Activated B cell treated with CpG ODN at 0.5 μM for 24 hours (primary cell): Measurements from ENCODE around the gene SMO. TPM values are rescaled to one million over a fixed set of nuclear protein-coding genes. Genes with fewer than 3 reads are reported as not detected.
A peak's percentile ranks its signal among the peaks of the same experiment; 100 is the strongest.

Experiments used
- ATAC-seq: fragments of 200-7000 bp; cut with Tn5 transposase; one replicate; pipeline ENCODE4 v1.10.0; 2021; ENCODE audit warnings: low read depth, mild to moderate bottlenecking, moderate library complexity
- CTCF ChIA-PET: fragments of 350-600 bp; sonication (Branson Sonifier 250); formaldehyde crosslinking; loops from one replicate; lab custom pipeline; 2021; ENCODE audit warnings: antibody characterized with exemption; lab: Charles Lee
- POLR2A ChIA-PET: fragments of 350-600 bp; sonication (Branson Sonifier 250); formaldehyde crosslinking; loops from one replicate; lab custom pipeline; 2021; ENCODE audit warnings: antibody characterized with exemption; lab: Charles Lee
- DNase-seq: peaks from one replicate; pipeline ENCODE4 v3.0.0; 2022
- H3K27ac Mint-ChIP-seq: one replicate; pipeline ENCODE4 v1.8.0; 2020; ENCODE audit warnings: mixed read lengths
- H3K27me3 Mint-ChIP-seq: one replicate; pipeline ENCODE4 v1.8.0; 2021; ENCODE audit warnings: mixed read lengths
- H3K36me3 Mint-ChIP-seq: one replicate; pipeline ENCODE4 v1.8.0; 2021; ENCODE audit warnings: low read depth, mixed read lengths
- H3K4me1 Mint-ChIP-seq: one replicate; pipeline ENCODE4 v1.8.0; 2021; ENCODE audit warnings: mixed read lengths
- H3K4me3 Mint-ChIP-seq: one replicate; pipeline ENCODE4 v1.8.0; 2020; ENCODE audit warnings: mild to moderate bottlenecking, mixed read lengths
- H3K9me3 Mint-ChIP-seq: one replicate; pipeline ENCODE4 v1.8.0; 2020; ENCODE audit warnings: mixed read lengths
- intact Hi-C: fragments of 100-400 bp; cut with micrococcal nuclease; formaldehyde crosslinking; loops from one replicate; pipeline ENCODE4 v1.15.1; 2024
- total RNA-seq: library from RNA; stranded (reverse); gene quantifications from 2 replicates; pipeline ENCODE4 v1.2.3, GENCODE V29; 2022
- TF ChIP-seq, protein P1 (sequence below): fragments of 200-600 bp; IDR thresholded peaks from one replicate; pipeline ENCODE4 v1.8.0; 2022; ENCODE audit warnings: antibody characterized with exemption, mild to moderate bottlenecking

The SMO gene
- total RNA-seq, 1 donor from 2014 or later, result 1.8 TPM

DNA sequence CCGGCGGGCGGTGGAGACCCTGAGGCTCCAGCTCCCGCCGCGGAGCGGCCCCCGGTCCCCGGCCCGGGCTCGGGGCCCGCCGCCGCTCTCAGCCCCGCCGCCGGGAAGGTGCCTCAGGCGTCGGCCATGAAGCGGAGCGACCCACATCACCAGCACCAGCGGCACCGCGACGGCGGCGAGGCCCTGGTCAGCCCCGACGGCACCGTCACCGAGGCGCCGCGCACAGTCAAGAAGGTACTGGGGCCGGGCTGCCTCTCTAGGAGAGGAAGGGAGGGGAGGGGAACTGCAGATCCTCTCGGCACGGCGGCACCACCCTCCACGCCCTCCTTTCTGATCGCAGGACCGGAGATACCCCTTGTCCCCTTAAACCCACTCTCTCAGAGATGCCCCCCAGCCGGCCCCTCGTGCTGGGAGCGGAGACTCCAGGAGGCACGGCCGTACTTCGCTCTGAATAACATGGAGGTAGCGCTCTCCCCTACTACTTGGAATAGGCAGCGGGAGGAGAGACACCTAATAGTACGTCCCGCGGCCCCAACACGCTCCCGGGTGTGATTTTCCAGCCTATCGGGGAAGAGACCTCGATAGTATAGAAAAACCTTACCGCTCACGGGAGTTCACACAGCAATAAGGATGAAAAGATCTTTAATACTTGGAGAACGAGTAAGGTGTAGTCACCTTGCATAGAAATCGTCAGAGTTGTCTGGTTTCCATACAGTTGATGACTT lies 36.9 kb downstream of the SMO start:
- Mint-ChIP-seq H3K9me3 (no peaks in the 10 kb centered on the region), H3K36me3 (peaks cover 6% of the 10 kb centered on the region), H3K27ac (peak overlapping the region; percentile 68), H3K27me3 (no peaks in the 10 kb centered on the region), H3K4me1 (peaks cover 33% of the 10 kb centered on the region), H3K4me3 (peak overlapping the region; percentile 95)
- ChIA-PET CTCF (interaction anchor here (1.0 to 10.5 kb wide), 5 partner anchors 47 to 134 kb away, joined by 3 to 169 read pairs (median 4); no protein-coding TSS in a partner anchor), POLR2A (interaction anchor here (0.8 to 1.2 kb wide), 4 partner anchors 46 to 599 kb away, joined by 3 to 10 read pairs (median 4); partner anchors contain the start of gene TNPO3)
- intact Hi-C loops, result loop anchor here (2.0 to 10.0 kb wide), 3 partner anchors 19 to 389 kb away; partner anchors contain the start of gene NRF1
- TF ChIP-seq, protein P1, sequence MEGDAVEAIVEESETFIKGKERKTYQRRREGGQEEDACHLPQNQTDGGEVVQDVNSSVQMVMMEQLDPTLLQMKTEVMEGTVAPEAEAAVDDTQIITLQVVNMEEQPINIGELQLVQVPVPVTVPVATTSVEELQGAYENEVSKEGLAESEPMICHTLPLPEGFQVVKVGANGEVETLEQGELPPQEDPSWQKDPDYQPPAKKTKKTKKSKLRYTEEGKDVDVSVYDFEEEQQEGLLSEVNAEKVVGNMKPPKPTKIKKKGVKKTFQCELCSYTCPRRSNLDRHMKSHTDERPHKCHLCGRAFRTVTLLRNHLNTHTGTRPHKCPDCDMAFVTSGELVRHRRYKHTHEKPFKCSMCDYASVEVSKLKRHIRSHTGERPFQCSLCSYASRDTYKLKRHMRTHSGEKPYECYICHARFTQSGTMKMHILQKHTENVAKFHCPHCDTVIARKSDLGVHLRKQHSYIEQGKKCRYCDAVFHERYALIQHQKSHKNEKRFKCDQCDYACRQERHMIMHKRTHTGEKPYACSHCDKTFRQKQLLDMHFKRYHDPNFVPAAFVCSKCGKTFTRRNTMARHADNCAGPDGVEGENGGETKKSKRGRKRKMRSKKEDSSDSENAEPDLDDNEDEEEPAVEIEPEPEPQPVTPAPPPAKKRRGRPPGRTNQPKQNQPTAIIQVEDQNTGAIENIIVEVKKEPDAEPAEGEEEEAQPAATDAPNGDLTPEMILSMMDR, result no peak
- ATAC-seq (peak; percentile 42), DNase-seq (no peak)

DNA sequence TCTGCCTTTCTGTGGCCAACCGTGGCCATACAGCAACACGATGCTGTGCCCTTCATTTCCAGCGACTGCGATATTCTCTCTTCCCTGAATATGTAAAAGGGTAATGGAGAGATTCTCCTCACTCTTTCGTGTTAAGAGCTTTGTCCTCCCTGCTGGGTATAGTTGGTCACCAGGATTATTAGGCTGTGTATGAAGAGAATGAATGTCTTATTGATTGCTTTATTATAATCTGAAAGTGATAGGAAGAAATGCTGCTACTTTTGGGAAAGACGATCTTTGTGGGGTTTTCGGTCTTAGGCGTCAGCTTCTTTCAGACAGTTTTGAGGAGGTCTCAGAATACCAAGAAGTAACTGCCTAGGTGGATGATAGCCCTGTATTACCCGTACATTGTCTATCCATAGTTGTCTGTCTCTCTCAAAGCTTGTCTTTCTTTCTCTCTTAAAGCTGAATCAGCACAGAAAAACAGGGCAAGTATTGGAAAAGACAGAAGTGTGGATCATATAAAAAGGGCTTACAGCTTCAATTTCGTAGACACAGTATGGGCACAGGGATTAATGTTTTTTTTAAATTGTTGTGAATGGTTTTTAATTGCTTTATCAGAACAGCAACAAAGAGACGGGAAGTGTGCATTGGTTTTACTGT lies 37.6 kb downstream of the SMO start:
- Mint-ChIP-seq H3K27me3 (no peaks in the 10 kb centered on the region), H3K4me3 (peak overlapping the region; percentile 91), H3K4me1 (peaks cover 33% of the 10 kb centered on the region), H3K36me3 (peaks cover 6% of the 10 kb centered on the region), H3K27ac (no peak overlapping the region), H3K9me3 (no peaks in the 10 kb centered on the region)
- intact Hi-C loops, result loop anchor here (2.0 to 10.0 kb wide), 3 partner anchors 19 to 389 kb away; partner anchors contain the start of gene NRF1
- no peak for ATAC-seq
- CTCF ChIA-PET, result interaction anchor here (1.0 to 10.5 kb wide), 3 partner anchors 46 to 72 kb away, joined by 4 to 169 read pairs (median 5); no protein-coding TSS in a partner anchor
- no peak for DNase-seq
- POLR2A ChIA-PET, result no interaction called here
- TF ChIP-seq, protein P1, result no peak

DNA sequence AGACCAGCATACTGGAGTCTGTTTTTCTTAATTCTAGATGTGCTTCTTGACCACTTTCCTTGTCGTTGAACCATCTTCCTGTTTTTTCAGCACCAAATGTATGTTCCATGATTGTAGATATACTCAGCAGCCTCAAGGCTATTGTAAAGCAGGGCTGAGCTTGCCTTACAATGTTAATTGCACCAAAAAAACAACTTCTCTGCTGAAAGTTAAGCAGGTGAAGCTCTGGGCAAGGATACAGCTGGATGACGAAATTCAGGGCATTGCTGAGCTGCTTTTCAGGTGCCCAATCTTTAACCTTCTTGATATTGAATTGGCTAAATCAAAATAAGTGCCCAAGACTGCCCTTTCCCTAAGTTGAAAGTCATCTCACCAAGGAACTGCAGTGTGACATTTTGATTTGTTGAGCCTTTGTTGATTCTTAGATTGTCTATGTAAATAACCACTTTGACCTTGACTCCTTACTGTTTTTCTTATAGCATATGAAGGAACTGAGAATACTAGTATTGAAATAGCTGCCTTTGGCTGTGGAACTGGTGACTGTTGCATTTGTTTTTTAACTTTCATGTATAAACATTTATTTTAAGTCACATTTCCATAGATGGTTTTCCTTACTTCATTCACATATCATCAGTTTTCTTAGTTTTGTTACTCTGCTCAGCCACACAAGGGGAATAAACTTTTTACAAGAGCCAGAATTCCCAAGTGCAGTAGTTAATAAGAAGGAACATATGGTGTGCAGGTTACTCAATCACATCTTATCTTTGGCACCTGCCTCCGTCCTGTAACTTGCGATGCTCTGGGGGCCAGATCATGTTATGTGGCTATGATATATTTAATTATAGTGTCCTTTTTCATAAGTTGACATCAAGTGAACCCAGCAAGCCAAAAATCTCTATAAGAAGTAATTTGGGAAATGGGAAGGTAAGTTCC lies 39.5 kb downstream of the SMO start:
- ChIA-PET POLR2A (no interaction called here), CTCF (interaction anchor here (0.7 to 3.5 kb wide), 2 partner anchors 9 to 44 kb away, joined by 4 to 12 read pairs; no protein-coding TSS in a partner anchor)
- DNase-seq (no peak), ATAC-seq (no peak)
- intact Hi-C loops, result loop anchor here (10.0 kb wide), 1 partner anchor 387 kb away; the partner anchor contains the start of gene NRF1
- TF ChIP-seq, protein P1, result no peak
- Mint-ChIP-seq H3K4me3 (no peak overlapping the region), H3K36me3 (peaks cover 9% of the 10 kb centered on the region), H3K27ac (no peak overlapping the region), H3K27me3 (no peaks in the 10 kb centered on the region), H3K9me3 (no peaks in the 10 kb centered on the region), H3K4me1 (peaks cover 23% of the 10 kb centered on the region)

DNA sequence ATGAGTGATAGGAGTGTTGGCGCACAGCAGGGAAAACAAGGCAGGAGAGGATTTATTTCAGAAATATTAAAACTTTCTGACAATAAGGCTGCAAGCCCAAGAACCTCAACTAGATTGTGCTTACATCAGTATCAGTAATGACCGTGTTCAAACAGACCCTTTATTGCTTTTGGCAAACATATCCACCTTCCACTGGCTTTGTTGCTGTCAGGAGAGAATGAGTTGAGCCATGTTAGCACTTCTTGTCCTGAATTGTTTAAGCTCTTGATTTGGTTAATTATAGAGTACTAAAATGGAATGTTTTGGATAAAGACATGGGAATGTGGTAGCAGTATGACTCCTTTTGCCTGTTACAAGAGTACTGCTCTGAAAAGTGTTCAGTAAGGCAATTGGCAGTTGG lies 40.2 kb downstream of the SMO start:
- peaks cover 20% of the 10 kb centered on the region for H3K4me1 Mint-ChIP-seq
- H3K27me3 Mint-ChIP-seq, result no peaks in the 10 kb centered on the region
- H3K9me3 Mint-ChIP-seq, result no peaks in the 10 kb centered on the region
- no peak overlapping the region for H3K4me3 Mint-ChIP-seq
- TF ChIP-seq, protein P1, result no peak
- ChIA-PET POLR2A (no interaction called here), CTCF (interaction anchor here (3.5 kb wide), 1 partner anchor 10 kb away, joined by 12 read pairs; no protein-coding TSS in a partner anchor)
- intact Hi-C loops, result loop anchor here (10.0 kb wide), 1 partner anchor 386 kb away; the partner anchor contains the start of gene NRF1
- no peak overlapping the region for H3K27ac Mint-ChIP-seq
- H3K36me3 Mint-ChIP-seq, result peaks cover 9% of the 10 kb centered on the region
- ATAC-seq (no peak), DNase-seq (no peak)
